HG02938 (cell line): Measurements from ENCODE around the gene DUOXA2.
"Not testable (repeated sequence)": the region's sequence is repeated elsewhere in the genome, so short reads cannot be mapped to it uniquely, and the experiment has no call there.

ENCODE experiments used
- ATAC-seq: cut with Tn5 transposase; IDR thresholded peaks from one replicate; pipeline ENCODE4 v1.9.1; 2021; ENCODE audit warnings: mild to moderate bottlenecking, moderate library complexity; ENCODE audit not compliant: unreplicated experiment

Gene DUOXA2

GRCh38 chr15:45114076-45114750 lies at the start of gene DUOXA2, which contains the start of gene DUOX2:
DUOXA2 (plus strand) TSS chr15:45114326; CDS start chr15:45114606, 280 bp downstream.
DUOX2 (minus strand) TSS chr15:45114172; CDS start chr15:45113411, 761 bp downstream.
- ATAC-seq = no peak

- ATAC-seq = no peak
Observed at GRCh38 chr15:45064386-45064785, 49.7 kb upstream of the DUOXA2 start.

GRCh38 chr15:45069942-45070360 lies 44.2 kb upstream of the DUOXA2 start:
- not testable (repeated sequence) for ATAC-seq

GRCh38 chr15:45073602-45074001 lies 40.5 kb upstream of the DUOXA2 start:
- ATAC-seq = not testable (repeated sequence)

- ATAC-seq = not testable (repeated sequence)
Observed at GRCh38 chr15:45075440-45076320, 38.4 kb upstream of the DUOXA2 start.

GRCh38 chr15:45077391-45077790 lies 36.7 kb upstream of the DUOXA2 start:
- ATAC-seq = not testable (repeated sequence)

GRCh38 chr15:45079201-45079600 lies 34.9 kb upstream of the DUOXA2 start:
- not testable (repeated sequence) for ATAC-seq

- ATAC-seq = not testable (repeated sequence)
Observed at GRCh38 chr15:45079628-45080246, 34.4 kb upstream of the DUOXA2 start.

- not testable (repeated sequence) for ATAC-seq
Observed at GRCh38 chr15:45080593-45080992, 33.5 kb upstream of the DUOXA2 start.

GRCh38 chr15:45082412-45082811 lies 31.7 kb upstream of the DUOXA2 start:
- not testable (repeated sequence) for ATAC-seq

GRCh38 chr15:45083223-45083622 lies 30.9 kb upstream of the DUOXA2 start:
- ATAC-seq = no peak

GRCh38 chr15:45084163-45084562 lies 30.0 kb upstream of the DUOXA2 start:
- ATAC-seq = no peak

- no peak for ATAC-seq
Observed at GRCh38 chr15:45087513-45087912, 26.6 kb upstream of the DUOXA2 start.

GRCh38 chr15:45088801-45089711 lies 25.1 kb upstream of the DUOXA2 start:
- ATAC-seq = no peak

GRCh38 chr15:45089712-45090373 lies 24.3 kb upstream of the DUOXA2 start:
- ATAC-seq = no peak

GRCh38 chr15:45091161-45091560 lies 23.0 kb upstream of the DUOXA2 start:
- ATAC-seq = no peak

GRCh38 chr15:45091576-45091975 lies 22.6 kb upstream of the DUOXA2 start:
- ATAC-seq = no peak

- ATAC-seq = no peak
Observed at GRCh38 chr15:45093013-45093412, 21.1 kb upstream of the DUOXA2 start.

- ATAC-seq = no peak
Observed at GRCh38 chr15:45093622-45094357, 20.3 kb upstream of the DUOXA2 start.
